HG03159 (cell line): ENCODE results near the gene F8.
"Not testable (repeated sequence)": the region's sequence is repeated elsewhere in the genome, so short reads cannot be mapped to it uniquely, and the experiment has no call there.

Source experiments
- ATAC-seq: cut with Tn5 transposase; IDR thresholded peaks from one replicate; pipeline ENCODE4 v1.9.1; 2021; ENCODE audit warnings: mild to moderate bottlenecking, moderate library complexity; ENCODE audit not compliant: unreplicated experiment

F8 gene

DNA sequence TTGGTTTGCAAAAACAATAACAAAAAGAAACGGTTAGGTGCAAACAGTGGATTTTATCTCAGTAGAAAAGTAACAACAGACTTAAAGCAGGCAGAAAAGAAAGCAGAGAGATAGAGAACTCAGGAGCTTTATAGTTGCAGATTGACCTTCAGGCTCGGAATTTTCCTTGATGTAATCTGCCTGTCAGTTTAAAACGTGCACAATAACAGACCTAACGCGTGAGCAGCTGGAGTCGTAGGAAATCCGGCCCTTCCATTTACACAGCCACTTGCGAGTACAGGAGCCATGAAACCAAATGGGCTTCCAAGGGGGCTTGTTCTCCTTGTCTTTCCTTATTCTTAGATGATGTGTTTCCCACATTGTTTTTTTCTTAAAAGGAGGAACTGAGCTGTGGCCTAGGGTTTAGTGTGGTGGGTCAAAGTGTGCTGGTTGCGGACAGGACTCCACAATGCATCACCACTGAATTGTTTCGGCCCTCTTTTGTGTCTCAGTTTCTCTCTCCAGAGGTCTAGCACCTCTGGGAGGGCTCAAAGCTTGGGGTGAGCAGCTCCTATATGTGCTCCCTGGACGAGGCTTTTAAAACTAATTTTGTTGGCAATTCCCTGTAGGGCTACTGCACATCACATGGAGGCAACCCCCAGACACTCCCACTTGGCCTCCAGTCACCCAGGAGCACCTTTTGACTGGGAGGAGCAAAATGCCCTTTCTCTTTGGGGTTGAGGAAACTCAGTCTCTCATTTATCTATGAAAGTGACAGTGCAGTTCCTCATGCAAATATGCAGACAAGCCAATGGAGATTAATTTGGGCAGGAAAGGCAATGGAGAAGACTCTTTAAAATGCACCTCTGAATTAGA, 203.4 kb downstream of the F8 start:
- ATAC-seq, result peak; percentile 18

- not testable (repeated sequence) for ATAC-seq
Observed at GRCh38 chrX:154817048-154817618, 205.4 kb downstream of the F8 start.

GRCh38 chrX:154816326-154816898, 206.1 kb downstream of the F8 start:
- ATAC-seq, result not testable (repeated sequence)

- no peak for ATAC-seq
Observed at GRCh38 chrX:154815274-154815818, 207.2 kb downstream of the F8 start.

- no peak for ATAC-seq
Observed at GRCh38 chrX:154813801-154814200, 208.7 kb downstream of the F8 start.

DNA sequence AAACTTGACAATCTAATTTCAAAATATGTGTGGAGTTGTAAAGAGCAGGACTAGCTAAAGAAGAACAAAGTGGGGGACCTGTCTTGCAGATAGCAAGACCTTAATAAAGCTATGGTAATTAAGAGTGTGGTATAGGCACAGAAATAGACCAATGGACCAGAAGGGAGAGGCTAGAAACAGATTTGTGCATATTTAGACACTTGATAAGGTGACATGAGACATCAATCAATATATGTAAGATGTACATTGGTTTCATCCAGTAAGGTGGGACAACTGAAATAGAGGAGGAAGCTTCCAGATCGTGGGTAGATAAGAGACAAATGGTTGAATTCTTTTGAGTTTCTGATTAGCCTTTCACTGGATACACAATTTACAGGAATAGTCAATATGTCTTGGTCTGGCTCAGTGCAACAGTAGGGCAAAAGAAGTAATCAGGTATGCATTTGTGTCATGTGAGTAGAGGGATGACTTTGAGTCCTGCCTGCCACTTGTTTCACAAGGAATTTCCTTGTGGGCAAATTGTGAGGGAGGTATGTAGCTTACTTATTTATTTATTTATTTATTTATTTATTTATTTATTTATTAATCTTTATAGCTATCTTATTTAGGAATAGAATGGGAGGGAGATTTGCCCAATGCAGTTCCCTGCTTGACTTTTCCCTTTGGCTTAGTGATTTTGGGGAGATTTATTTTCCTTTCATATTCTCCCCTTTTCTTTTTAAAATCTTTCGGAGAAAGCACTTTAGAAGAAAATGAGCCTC, 210.0 kb downstream of the F8 start:
- ATAC-seq, result no peak

GRCh38 chrX:154809939-154810665, 212.4 kb downstream of the F8 start:
- ATAC-seq, result no peak

- no peak for ATAC-seq
Observed at GRCh38 chrX:154806837-154807501, 215.6 kb downstream of the F8 start.

GRCh38 chrX:154805696-154806091, 216.8 kb downstream of the F8 start:
- no peak for ATAC-seq

- peak; percentile 87 for ATAC-seq
Observed at GRCh38 chrX:154804957-154805695, 217.4 kb downstream of the F8 start, which contains the start of gene MPP1. MPP1 (minus strand) TSS chrX:154805485; CDS start chrX:154805373, 112 bp downstream.

GRCh38 chrX:154804261-154804956, 218.1 kb downstream of the F8 start:
- ATAC-seq, result no peak

GRCh38 chrX:154802947-154803346, 219.6 kb downstream of the F8 start:
- no peak for ATAC-seq

- no peak for ATAC-seq
Observed at GRCh38 chrX:154800478-154801210, 221.9 kb downstream of the F8 start.

- ATAC-seq, result no peak
Observed at GRCh38 chrX:154799556-154800348, 222.8 kb downstream of the F8 start.

- no peak for ATAC-seq
Observed at GRCh38 chrX:154797006-154797405, 225.5 kb downstream of the F8 start.

DNA sequence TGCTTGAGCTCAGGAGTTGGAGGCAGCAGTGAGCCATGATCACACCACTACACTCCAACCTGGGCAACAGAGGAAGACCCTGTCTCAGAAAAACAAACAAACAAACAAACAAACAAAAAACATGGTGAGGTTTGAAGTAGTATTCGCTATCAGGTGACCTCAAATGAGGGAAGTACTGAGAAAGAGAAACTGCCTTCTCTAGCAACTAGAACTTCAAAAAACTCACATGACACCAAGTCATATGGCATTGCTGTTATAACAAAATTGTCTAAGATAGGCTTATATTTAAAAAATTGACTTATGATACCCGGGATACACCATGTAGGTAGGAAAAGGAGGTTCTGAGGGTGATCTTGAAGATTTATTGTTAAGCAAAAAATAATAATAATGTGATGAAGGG, 227.5 kb downstream of the F8 start:
- no peak for ATAC-seq
